ENCODE measurements around the gene TMEM205. TPM values are rescaled to one million over a fixed set of nuclear protein-coding genes. Genes with fewer than 3 reads are reported as not detected.
"Not testable (repeated sequence)": the region's sequence is repeated elsewhere in the genome, so short reads cannot be mapped to it uniquely, and the experiment has no call there.

Gene TMEM205
- total RNA-seq: 34.0 and 34.9 TPM in 2 replicates

GRCh38 chr19:11346104-11346940 lies at the start of gene TMEM205, which contains the start of gene CCDC159:
TMEM205 (minus strand) TSS chr19:11346268; CDS start chr19:11345619, 649 bp downstream.
CCDC159 (plus strand) TSS chr19:11346519; CDS start chr19:11346607, 88 bp downstream.
- peaks cover 20% of the 10 kb centered on the region for H3K4me1 Mint-ChIP-seq (ENCODE audit: low read depth)
- H3K36me3 Mint-ChIP-seq (ENCODE audit: low read depth): peaks cover 11% of the 10 kb centered on the region
- DNase-seq (ENCODE audit: low spot score): peak; percentile 98
- intact Hi-C loops (cut with micrococcal nuclease): loop anchor here (2.0 kb wide), 1 partner anchor 28 kb away; the partner anchor contains the start of gene SWSAP1
- peak within 1 kb of the TSS; percentile 94 for H3K27ac Mint-ChIP-seq
- peak within 1 kb of the TSS; percentile 96 for H3K4me3 Mint-ChIP-seq (ENCODE audit: low read depth)
- no peaks in the 10 kb centered on the region for H3K27me3 Mint-ChIP-seq (ENCODE audit: low read depth)
- peaks cover 12% of the 10 kb centered on the region for H3K9me3 Mint-ChIP-seq

- DNase-seq (ENCODE audit: low spot score): no peak
- Mint-ChIP-seq H3K4me1 (ENCODE audit: low read depth) (peaks cover 6% of the 10 kb centered on the region), H3K9me3 (peaks cover 4% of the 10 kb centered on the region), H3K27ac (no peak overlapping the region), H3K27me3 (ENCODE audit: low read depth) (peaks cover 8% of the 10 kb centered on the region), H3K4me3 (ENCODE audit: low read depth) (no peak overlapping the region), H3K36me3 (ENCODE audit: low read depth) (no peaks in the 10 kb centered on the region)
- intact Hi-C loops (cut with micrococcal nuclease): no loop called here
Observed at GRCh38 chr19:11390933-11391680, 45.0 kb upstream of the TMEM205 start.

GRCh38 chr19:11390359-11390758 lies 44.3 kb upstream of the TMEM205 start:
- peaks cover 6% of the 10 kb centered on the region for H3K4me1 Mint-ChIP-seq (ENCODE audit: low read depth)
- H3K4me3 Mint-ChIP-seq (ENCODE audit: low read depth): no peak overlapping the region
- no peaks in the 10 kb centered on the region for H3K36me3 Mint-ChIP-seq (ENCODE audit: low read depth)
- H3K27me3 Mint-ChIP-seq (ENCODE audit: low read depth): peaks cover 6% of the 10 kb centered on the region
- H3K27ac Mint-ChIP-seq: no peak overlapping the region
- DNase-seq (ENCODE audit: low spot score): no peak
- intact Hi-C loops (cut with micrococcal nuclease): no loop called here
- peaks cover 4% of the 10 kb centered on the region for H3K9me3 Mint-ChIP-seq

GRCh38 chr19:11387162-11388034 lies 41.3 kb upstream of the TMEM205 start:
- peaks cover 15% of the 10 kb centered on the region for H3K27me3 Mint-ChIP-seq (ENCODE audit: low read depth)
- H3K9me3 Mint-ChIP-seq: peaks cover 4% of the 10 kb centered on the region
- no peaks in the 10 kb centered on the region for H3K36me3 Mint-ChIP-seq (ENCODE audit: low read depth)
- H3K27ac Mint-ChIP-seq: no peak overlapping the region
- DNase-seq (ENCODE audit: low spot score): no peak
- no peak overlapping the region for H3K4me3 Mint-ChIP-seq (ENCODE audit: low read depth)
- H3K4me1 Mint-ChIP-seq (ENCODE audit: low read depth): peaks cover 7% of the 10 kb centered on the region
- intact Hi-C loops (cut with micrococcal nuclease): no loop called here

- intact Hi-C loops (cut with micrococcal nuclease): loop anchor here (5.0 kb wide), 3 partner anchors 38 to 227 kb away; partner anchors contain the start of gene SPC24
- Mint-ChIP-seq H3K4me3 (ENCODE audit: low read depth) (no peak overlapping the region), H3K4me1 (ENCODE audit: low read depth) (peaks cover 23% of the 10 kb centered on the region)
Observed at GRCh38 chr19:11384778-11385129, 38.7 kb upstream of the TMEM205 start.

GRCh38 chr19:11383706-11384048 lies 37.6 kb upstream of the TMEM205 start:
- Mint-ChIP-seq H3K36me3 (ENCODE audit: low read depth) (peaks cover 5% of the 10 kb centered on the region), H3K27me3 (ENCODE audit: low read depth) (peaks cover 12% of the 10 kb centered on the region), H3K4me3 (ENCODE audit: low read depth) (no peak overlapping the region), H3K4me1 (ENCODE audit: low read depth) (peaks cover 24% of the 10 kb centered on the region), H3K27ac (no peak overlapping the region), H3K9me3 (no peaks in the 10 kb centered on the region)
- intact Hi-C loops (cut with micrococcal nuclease): loop anchor here (5.0 kb wide), 3 partner anchors 39 to 226 kb away; partner anchors contain the start of gene SPC24
- DNase-seq (ENCODE audit: low spot score): no peak

More at GRCh38 chr19:11384778-11385129, 38.7 kb upstream of the TMEM205 start:
- Mint-ChIP-seq H3K27ac (no peak overlapping the region), H3K27me3 (ENCODE audit: low read depth) (peaks cover 12% of the 10 kb centered on the region), H3K36me3 (ENCODE audit: low read depth) (peaks cover 3% of the 10 kb centered on the region), H3K9me3 (no peaks in the 10 kb centered on the region)
- DNase-seq (ENCODE audit: low spot score): no peak

GRCh38 chr19:11382898-11383705 lies 37.0 kb upstream of the TMEM205 start:
- peaks cover 9% of the 10 kb centered on the region for H3K36me3 Mint-ChIP-seq (ENCODE audit: low read depth)
- peak; percentile 40 for DNase-seq (ENCODE audit: low spot score)

GRCh38 chr19:11380653-11381537 lies 34.8 kb upstream of the TMEM205 start:
- no peaks in the 10 kb centered on the region for H3K9me3 Mint-ChIP-seq
- DNase-seq (ENCODE audit: low spot score): peak; percentile 97
- H3K27ac Mint-ChIP-seq: peak overlapping the region; percentile 100
- H3K36me3 Mint-ChIP-seq (ENCODE audit: low read depth): peaks cover 23% of the 10 kb centered on the region
- peaks cover 38% of the 10 kb centered on the region for H3K4me1 Mint-ChIP-seq (ENCODE audit: low read depth)
- intact Hi-C loops (cut with micrococcal nuclease): loop anchor here (1.0 to 5.0 kb wide), 5 partner anchors 41 to 224 kb away; partner anchors contain the start of genes ODAD3, PRKCSH and SPC24
- H3K4me3 Mint-ChIP-seq (ENCODE audit: low read depth): peak overlapping the region; percentile 99
- H3K27me3 Mint-ChIP-seq (ENCODE audit: low read depth): peaks cover 12% of the 10 kb centered on the region

More at GRCh38 chr19:11382898-11383705, 37.0 kb upstream of the TMEM205 start:
- intact Hi-C loops (cut with micrococcal nuclease): loop anchor here (5.0 kb wide), 3 partner anchors 39 to 226 kb away; partner anchors contain the start of gene SPC24
- Mint-ChIP-seq H3K9me3 (no peaks in the 10 kb centered on the region), H3K27ac (peak overlapping the region; percentile 76), H3K4me1 (ENCODE audit: low read depth) (peaks cover 28% of the 10 kb centered on the region), H3K4me3 (ENCODE audit: low read depth) (peak overlapping the region; percentile 74), H3K27me3 (ENCODE audit: low read depth) (peaks cover 12% of the 10 kb centered on the region)

- intact Hi-C loops (cut with micrococcal nuclease): loop anchor here (5.0 to 10.0 kb wide), 4 partner anchors 42 to 223 kb away; partner anchors contain the start of genes SPC24 and TSPAN16
- H3K4me1 Mint-ChIP-seq (ENCODE audit: low read depth): peaks cover 42% of the 10 kb centered on the region
- DNase-seq (ENCODE audit: low spot score): no peak
- peaks cover 11% of the 10 kb centered on the region for H3K27me3 Mint-ChIP-seq (ENCODE audit: low read depth)
- H3K4me3 Mint-ChIP-seq (ENCODE audit: low read depth): peak overlapping the region; percentile 99
- H3K36me3 Mint-ChIP-seq (ENCODE audit: low read depth): peaks cover 27% of the 10 kb centered on the region
- peak overlapping the region; percentile 100 for H3K27ac Mint-ChIP-seq
- H3K9me3 Mint-ChIP-seq: no peaks in the 10 kb centered on the region
Observed at GRCh38 chr19:11379857-11380350, 33.8 kb upstream of the TMEM205 start.

GRCh38 chr19:11379269-11379845 lies 33.3 kb upstream of the TMEM205 start:
- peak overlapping the region; percentile 100 for H3K27ac Mint-ChIP-seq
- not testable (repeated sequence) for DNase-seq (ENCODE audit: low spot score); H3K9me3 Mint-ChIP-seq; H3K27me3 Mint-ChIP-seq (ENCODE audit: low read depth)
- H3K36me3 Mint-ChIP-seq (ENCODE audit: low read depth): peaks cover 27% of the 10 kb centered on the region
- H3K4me1 Mint-ChIP-seq (ENCODE audit: low read depth): peaks cover 42% of the 10 kb centered on the region
- intact Hi-C loops (cut with micrococcal nuclease): loop anchor here (10.0 kb wide), 1 partner anchor 85 kb away; the partner anchor contains the start of gene TSPAN16
- H3K4me3 Mint-ChIP-seq (ENCODE audit: low read depth): peak overlapping the region; percentile 99
